SK-N-SH treated with all-trans-retinoic acid at 6 μM for 48 hours (cell line): ENCODE results near the gene DYTN.

Experiments
- ARNTL ChIP-seq: fragments of 450-650 bp; formaldehyde crosslinking; IDR thresholded peaks from 2 replicates; pipeline ENCODE4 v1.5.0; 2020; ENCODE audit warnings: low read depth, mild to moderate bottlenecking, moderate library complexity, borderline replicate concordance
- CREB5 ChIP-seq: fragments of 250-450 bp; sonication (Bioruptor Pico); IDR thresholded peaks from 2 replicates; pipeline ENCODE4 v1.5.1; 2020; ENCODE audit warnings: low read depth, mild to moderate bottlenecking, moderate library complexity
- GLIS3 ChIP-seq: fragments of 250-450 bp; sonication (Bioruptor Pico); IDR thresholded peaks from 2 replicates; pipeline ENCODE4 v1.5.0; 2020; ENCODE audit warnings: mild to moderate bottlenecking, moderate library complexity
- OSR1 ChIP-seq: fragments of 250-450 bp; sonication (Bioruptor Pico); IDR thresholded peaks from 2 replicates; pipeline ENCODE4 v1.8.0; 2022; ENCODE audit warnings: moderate library complexity, mild to moderate bottlenecking, inconsistent platforms
- PATZ1 ChIP-seq: fragments of 250-450 bp; sonication (Bioruptor Pico); IDR thresholded peaks from 2 replicates; pipeline ENCODE4 v1.8.0; 2020; ENCODE audit warnings: mild to moderate bottlenecking, moderate library complexity, borderline replicate concordance
- RARB ChIP-seq: fragments of 250-450 bp; sonication (Bioruptor Pico); IDR thresholded peaks from 2 replicates; pipeline ENCODE4 v1.8.0; 2021; ENCODE audit warnings: mild to moderate bottlenecking, moderate library complexity
- TCF4 ChIP-seq: fragments of 250-450 bp; sonication (Bioruptor Pico); IDR thresholded peaks from 2 replicates; pipeline ENCODE4 v1.8.0; 2021; ENCODE audit warnings: mild to moderate bottlenecking, moderate library complexity, borderline replicate concordance
- TOX ChIP-seq: fragments of 250-450 bp; sonication (Bioruptor Pico); IDR thresholded peaks from 2 replicates; pipeline ENCODE4 v1.8.0; 2021; ENCODE audit warnings: mild to moderate bottlenecking, moderate library complexity, borderline replicate concordance
- ZC3H10 ChIP-seq: fragments of 250-450 bp; sonication (Bioruptor Pico); IDR thresholded peaks from 2 replicates; pipeline ENCODE4 v1.5.1; 2021; ENCODE audit warnings: mild to moderate bottlenecking, moderate library complexity
- ZFP3 ChIP-seq: fragments of 250-450 bp; sonication (Bioruptor Pico); IDR thresholded peaks from 2 replicates; pipeline ENCODE4 v1.5.0; 2020; ENCODE audit warnings: mild to moderate bottlenecking, moderate library complexity
- ZFP30 ChIP-seq: fragments of 450-650 bp; formaldehyde crosslinking; IDR thresholded peaks from 2 replicates; pipeline ENCODE4 v1.5.0; 2022; ENCODE audit warnings: mild to moderate bottlenecking, moderate library complexity
- ZNF565 ChIP-seq: fragments of 450-650 bp; formaldehyde crosslinking; conservative IDR thresholded peaks from 2 replicates; pipeline ENCODE4 v1.5.0; 2020; ENCODE audit warnings: low read depth, mild to moderate bottlenecking, moderate library complexity
- ZNF8 ChIP-seq: fragments of 450-650 bp; formaldehyde crosslinking; IDR thresholded peaks from 2 replicates; pipeline ENCODE4 v1.5.0; 2020; ENCODE audit warnings: mild to moderate bottlenecking, moderate library complexity

DNA sequence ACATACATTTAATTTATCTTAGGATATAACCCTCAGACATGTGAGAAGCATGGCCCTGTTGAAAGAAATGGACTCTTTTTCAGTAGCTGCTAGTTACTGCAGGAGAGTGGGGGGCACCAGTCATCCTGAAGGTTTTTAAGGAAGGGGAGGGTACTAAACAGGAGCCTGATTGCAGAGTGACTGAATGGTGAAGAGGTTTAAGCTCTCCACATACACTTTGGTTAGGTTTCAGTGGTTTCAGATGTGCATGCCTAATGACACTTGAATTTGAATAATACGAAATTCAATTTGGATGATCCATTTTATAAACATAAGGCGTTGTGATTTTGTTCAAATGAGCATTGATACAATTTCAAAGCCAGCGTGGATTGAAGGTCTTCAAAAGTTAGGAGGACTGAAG is 86.9 kb downstream of the DYTN start:
- TF ChIP-seq GLIS3 (CRISPR knock-in tag) (no peak), ARNTL (CRISPR knock-in tag) (no peak), ZC3H10 (no peak), ZNF565 (no peak), PATZ1 (CRISPR knock-in tag) (no peak), ZFP3 (no peak), ZFP30 (CRISPR knock-in tag) (no peak), CREB5 (CRISPR knock-in tag) (no peak), RARB (CRISPR knock-in tag) (no peak), ZNF8 (CRISPR knock-in tag) (no peak), TOX (CRISPR knock-in tag) (no peak), TCF4 (no peak), OSR1 (CRISPR knock-in tag) (no peak)
